ENCODE results near the gene MMP15.

Gene MMP15

DNA sequence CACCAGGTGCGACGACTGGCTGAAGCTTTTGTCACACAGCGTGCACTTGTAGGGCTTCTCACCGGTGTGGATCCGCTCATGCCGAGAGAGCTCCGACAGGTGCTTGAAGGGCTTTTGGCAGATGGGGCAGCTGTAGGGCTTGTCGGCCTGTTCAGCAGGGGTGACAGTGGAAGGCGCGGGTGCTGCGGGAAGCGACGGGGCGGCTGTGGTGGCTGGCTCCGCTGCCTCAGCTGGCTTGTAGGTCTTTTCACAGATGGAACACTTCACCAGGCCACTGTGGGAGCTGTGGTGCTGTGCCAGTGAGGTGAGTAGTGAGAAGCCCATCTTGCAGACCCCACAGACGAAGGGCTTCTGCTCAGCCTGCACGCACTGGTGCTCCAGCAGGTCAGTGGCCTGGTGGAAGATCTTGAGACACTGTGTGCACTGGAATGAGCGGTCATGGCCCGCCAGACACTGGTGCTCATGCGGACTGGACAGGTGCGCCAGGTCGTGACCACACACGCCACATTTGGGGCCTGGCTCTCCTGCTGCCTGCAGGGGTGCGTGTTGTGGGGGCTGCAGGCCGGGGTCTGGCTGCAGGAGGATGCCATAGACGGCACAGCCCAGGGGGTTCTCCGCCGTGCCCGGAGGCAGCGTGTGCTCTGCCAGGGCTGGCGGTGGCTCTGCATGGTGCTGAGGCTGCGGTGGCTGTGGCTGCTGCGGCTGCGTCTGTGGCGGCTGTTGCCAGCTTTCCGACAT lies 27.9 kb upstream of the MMP15 start:
- DNase-seq (ENCODE audit: low read depth): no peak
- TF ChIP-seq POLR2A (IDR thresholded peaks at IDR 0.05; ENCODE audit: extremely low read depth, insufficient read length) (no peak), MYC (IDR thresholded peaks at IDR 0.05; ENCODE audit: low read depth, low read length) (no peak)
- TF ChIP-seq, protein P1, sequence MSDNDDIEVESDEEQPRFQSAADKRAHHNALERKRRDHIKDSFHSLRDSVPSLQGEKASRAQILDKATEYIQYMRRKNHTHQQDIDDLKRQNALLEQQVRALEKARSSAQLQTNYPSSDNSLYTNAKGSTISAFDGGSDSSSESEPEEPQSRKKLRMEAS (IDR thresholded peaks at IDR 0.05; ENCODE audit: low read depth, low read length): no peak
- TF ChIP-seq, protein P2, sequence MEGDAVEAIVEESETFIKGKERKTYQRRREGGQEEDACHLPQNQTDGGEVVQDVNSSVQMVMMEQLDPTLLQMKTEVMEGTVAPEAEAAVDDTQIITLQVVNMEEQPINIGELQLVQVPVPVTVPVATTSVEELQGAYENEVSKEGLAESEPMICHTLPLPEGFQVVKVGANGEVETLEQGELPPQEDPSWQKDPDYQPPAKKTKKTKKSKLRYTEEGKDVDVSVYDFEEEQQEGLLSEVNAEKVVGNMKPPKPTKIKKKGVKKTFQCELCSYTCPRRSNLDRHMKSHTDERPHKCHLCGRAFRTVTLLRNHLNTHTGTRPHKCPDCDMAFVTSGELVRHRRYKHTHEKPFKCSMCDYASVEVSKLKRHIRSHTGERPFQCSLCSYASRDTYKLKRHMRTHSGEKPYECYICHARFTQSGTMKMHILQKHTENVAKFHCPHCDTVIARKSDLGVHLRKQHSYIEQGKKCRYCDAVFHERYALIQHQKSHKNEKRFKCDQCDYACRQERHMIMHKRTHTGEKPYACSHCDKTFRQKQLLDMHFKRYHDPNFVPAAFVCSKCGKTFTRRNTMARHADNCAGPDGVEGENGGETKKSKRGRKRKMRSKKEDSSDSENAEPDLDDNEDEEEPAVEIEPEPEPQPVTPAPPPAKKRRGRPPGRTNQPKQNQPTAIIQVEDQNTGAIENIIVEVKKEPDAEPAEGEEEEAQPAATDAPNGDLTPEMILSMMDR (IDR thresholded peaks at IDR 0.05; ENCODE audit: low read depth, low read length): no peak
- peak overlapping the region; percentile 34 for H3K4me3 ChIP-seq (ENCODE audit: low read depth, low read length)

DNA sequence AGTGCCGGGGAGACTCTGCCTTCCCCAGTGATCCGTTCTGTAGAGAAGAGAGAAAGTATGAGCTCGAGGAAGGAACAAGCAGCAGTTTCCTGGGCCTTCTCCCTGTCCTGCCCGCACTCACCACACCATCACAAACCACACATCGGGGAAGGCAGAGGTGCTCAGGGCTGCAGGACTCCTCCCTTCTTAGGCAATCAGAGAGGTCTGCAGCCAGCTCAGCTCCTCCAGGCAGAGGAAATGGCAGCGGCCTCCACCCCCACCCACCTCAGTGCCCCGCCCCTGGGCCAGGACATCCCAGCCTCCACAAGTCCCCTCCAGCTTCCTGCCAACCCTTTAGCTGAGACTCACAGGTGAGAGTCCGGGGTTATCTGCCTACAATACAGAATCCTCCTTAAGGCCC lies 27.1 kb upstream of the MMP15 start:
- TF ChIP-seq, protein P2 (IDR thresholded peaks at IDR 0.05; ENCODE audit: low read depth, low read length): no peak
- TF ChIP-seq MYC (IDR thresholded peaks at IDR 0.05; ENCODE audit: low read depth, low read length) (peak; percentile 64), POLR2A (IDR thresholded peaks at IDR 0.05; ENCODE audit: extremely low read depth, insufficient read length) (no peak)
- TF ChIP-seq, protein P1 (IDR thresholded peaks at IDR 0.05; ENCODE audit: low read depth, low read length): peak; percentile 55

DNA sequence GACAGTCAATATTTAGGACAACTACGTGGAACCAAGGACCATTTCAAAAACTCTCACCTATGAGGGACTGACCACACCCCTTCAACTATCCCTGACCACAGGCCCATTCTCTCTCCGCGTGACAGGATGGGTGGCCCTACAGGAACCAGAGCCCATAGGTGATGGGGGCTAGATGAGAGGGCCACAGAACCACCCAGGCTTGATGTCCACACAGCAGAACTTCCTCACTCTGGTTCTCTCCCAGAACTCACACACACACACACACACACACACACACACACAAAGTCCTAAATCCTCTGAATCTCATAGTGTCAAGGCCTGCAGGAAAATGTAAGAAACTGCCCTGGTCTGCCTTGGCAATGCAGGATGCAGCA lies 26.6 kb upstream of the MMP15 start:
- DNase-seq (ENCODE audit: low read depth): no peak
- no peak for TF ChIP-seq POLR2A (IDR thresholded peaks at IDR 0.05; ENCODE audit: extremely low read depth, insufficient read length)
- TF ChIP-seq, protein P1 (IDR thresholded peaks at IDR 0.05; ENCODE audit: low read depth, low read length): no peak
- TF ChIP-seq, protein P2 (IDR thresholded peaks at IDR 0.05; ENCODE audit: low read depth, low read length): no peak
- TF ChIP-seq MYC (IDR thresholded peaks at IDR 0.05; ENCODE audit: low read depth, low read length): no peak
- H3K4me3 ChIP-seq (ENCODE audit: low read depth, low read length): peak overlapping the region; percentile 62

More for the DNA sequence above, 27.1 kb upstream of the MMP15 start:
- peak; percentile 96 for DNase-seq (ENCODE audit: low read depth)
- H3K4me3 ChIP-seq (ENCODE audit: low read depth, low read length): peak overlapping the region; percentile 62

DNA sequence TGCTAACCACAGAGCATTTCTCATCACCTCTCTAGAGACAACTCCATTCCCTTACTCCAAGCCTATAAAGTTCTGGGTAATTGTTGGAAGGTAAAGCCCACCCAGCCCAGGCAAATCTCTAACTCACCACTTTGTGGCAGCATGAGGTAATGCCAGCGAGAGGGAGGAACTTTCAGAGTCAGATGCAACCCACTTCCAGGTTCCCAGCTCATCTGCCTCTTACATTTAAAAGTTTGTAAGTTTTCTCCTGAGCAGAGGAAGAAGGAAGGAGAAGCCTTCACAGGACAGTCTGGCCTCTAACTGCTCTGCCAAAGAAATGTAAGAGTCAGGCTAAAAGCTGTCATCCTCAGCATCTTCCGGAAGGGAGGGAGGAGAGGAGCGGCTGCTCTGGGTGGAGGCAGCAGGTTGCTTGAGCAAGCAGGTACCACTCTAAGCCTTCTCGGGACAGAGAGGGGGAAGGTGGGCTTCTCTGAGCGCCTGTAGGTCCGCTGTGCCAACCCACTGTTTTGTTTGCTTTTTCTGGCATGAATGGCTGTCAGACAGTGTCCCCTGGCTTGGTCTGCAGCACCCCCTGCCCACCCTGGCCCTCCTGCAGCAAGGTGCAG lies 26.1 kb upstream of the MMP15 start:
- TF ChIP-seq, protein P1 (IDR thresholded peaks at IDR 0.05; ENCODE audit: low read depth, low read length): no peak
- peak; percentile 82 for DNase-seq (ENCODE audit: low read depth)
- H3K4me3 ChIP-seq (ENCODE audit: low read depth, low read length): peak overlapping the region; percentile 62

DNA sequence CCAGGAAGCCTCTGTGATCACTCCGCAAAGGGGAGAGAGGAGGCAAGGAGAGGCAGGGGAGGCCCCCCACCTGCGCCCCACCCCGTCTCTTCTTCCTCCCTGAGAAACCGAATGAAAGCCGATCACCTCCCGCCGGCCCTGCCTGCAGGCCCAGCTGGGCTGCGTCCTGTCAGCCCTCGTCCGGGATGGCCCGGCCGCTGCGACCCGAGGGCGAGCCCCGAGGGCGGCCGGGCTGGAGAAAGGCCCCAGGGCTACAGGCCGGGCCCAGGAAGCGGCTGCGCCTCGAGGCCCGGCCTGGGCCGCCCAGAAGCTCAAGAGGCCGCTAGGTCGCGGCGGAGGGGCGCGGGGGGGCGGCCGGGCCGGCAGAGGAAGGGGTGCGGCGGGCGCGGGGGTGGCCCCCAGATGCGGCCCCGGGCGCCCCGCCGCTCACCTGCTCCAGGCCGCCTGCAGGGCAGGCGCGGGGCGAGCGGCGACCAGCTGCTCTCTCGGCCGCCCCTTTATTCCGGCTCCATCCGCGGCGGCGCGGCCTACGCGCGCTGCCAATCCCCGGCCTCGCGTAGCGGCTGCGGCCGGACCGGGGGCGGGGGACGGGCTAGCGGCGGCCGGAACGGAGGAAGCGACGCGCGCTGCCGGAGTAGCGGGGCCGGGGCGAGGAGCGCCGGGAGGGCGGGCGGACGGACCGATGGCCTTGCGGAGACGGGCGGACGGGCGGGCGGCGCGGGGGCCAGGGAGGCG lies 25.4 kb upstream of the MMP15 start, which contains the start of gene ZNF319:
TSS of gene ZNF319 (minus strand) at position 702 of the 735 bp plus-strand sequence. CDS start 2,407 bp downstream, outside the sequence.
- TF ChIP-seq, protein P2 (IDR thresholded peaks at IDR 0.05; ENCODE audit: low read depth, low read length): no peak
- TF ChIP-seq MYC (IDR thresholded peaks at IDR 0.05; ENCODE audit: low read depth, low read length) (no peak; the same call in 1 of the 2 replicates), POLR2A (IDR thresholded peaks at IDR 0.05; ENCODE audit: extremely low read depth, insufficient read length) (no peak)
- TF ChIP-seq, protein P1 (IDR thresholded peaks at IDR 0.05; ENCODE audit: low read depth, low read length): no peak
- peak within 1 kb of the TSS; percentile 69 for H3K4me3 ChIP-seq (ENCODE audit: low read depth, low read length)
- DNase-seq (ENCODE audit: low read depth): no peak

Data from NB4 (cell line).